Measurements from ENCODE around the gene GMPPA. TPM values are rescaled to one million over a fixed set of nuclear protein-coding genes. Genes with fewer than 3 reads are reported as not detected.

Gene GMPPA
- 40.0 and 47.8 TPM in 2 replicates for total RNA-seq (2014; rRNA removed; shearing (Covaris generic))
- polyA plus RNA-seq (2015; cell fraction: cytosol; rRNA removed) = 30.3 and 32.2 TPM in 2 replicates
- 57.6 and 61.8 TPM in 2 replicates for polyA plus RNA-seq (2015; cell fraction: nucleus; rRNA removed)

DNA sequence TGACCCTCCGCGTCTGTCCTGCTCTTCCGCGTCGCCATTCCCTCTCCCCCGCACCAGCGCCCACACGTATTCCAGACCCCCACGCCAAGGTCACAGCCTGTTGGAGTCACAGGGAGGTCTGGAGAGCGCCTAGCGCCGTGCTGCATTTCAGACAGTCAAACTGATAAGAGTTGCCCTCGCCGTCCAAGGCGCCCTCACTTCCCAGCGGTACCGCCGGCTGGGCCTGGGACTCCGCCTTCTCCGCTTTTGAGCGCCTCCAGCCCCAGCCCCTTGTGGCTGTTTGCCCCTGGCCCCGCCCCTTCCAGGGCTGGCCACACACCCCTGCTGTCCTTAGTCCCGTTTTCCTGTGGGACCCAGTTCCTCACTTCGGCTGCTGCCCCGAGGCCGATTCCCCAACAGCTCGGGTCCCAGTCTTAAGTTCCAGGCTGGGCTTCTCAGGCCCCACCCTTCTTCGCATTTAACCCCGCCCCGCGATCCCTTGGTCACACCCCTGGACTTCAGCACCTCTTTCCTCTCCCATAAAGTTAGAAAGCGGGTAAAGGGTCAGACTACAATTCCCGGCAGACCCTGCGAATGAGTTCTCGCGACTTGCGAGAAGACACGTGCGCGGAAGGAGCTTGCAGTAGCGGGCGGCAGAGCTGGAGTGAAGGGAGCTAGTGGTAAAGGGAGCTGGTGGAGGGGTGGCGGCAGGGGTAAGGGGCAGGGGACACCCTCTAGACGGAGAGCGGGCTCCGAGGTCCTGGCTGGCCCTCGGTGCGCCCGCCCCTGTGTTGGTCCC, at the start of gene GMPPA:
Gene GMPPA (plus strand): TSS at position 612 of the 778 bp plus-strand sequence. CDS start 1,085 bp downstream, outside the sequence.
- peak; percentile 99 for DNase-seq (ENCODE audit: low read depth)

- no peak for DNase-seq (ENCODE audit: low read depth)
These were observed 49.1 kb upstream of the GMPPA start for GRCh38 chr2:219449609-219450008.

GRCh38 chr2:219451661-219452360, 46.9 kb upstream of the GMPPA start:
- no peak for DNase-seq (ENCODE audit: low read depth)

DNA sequence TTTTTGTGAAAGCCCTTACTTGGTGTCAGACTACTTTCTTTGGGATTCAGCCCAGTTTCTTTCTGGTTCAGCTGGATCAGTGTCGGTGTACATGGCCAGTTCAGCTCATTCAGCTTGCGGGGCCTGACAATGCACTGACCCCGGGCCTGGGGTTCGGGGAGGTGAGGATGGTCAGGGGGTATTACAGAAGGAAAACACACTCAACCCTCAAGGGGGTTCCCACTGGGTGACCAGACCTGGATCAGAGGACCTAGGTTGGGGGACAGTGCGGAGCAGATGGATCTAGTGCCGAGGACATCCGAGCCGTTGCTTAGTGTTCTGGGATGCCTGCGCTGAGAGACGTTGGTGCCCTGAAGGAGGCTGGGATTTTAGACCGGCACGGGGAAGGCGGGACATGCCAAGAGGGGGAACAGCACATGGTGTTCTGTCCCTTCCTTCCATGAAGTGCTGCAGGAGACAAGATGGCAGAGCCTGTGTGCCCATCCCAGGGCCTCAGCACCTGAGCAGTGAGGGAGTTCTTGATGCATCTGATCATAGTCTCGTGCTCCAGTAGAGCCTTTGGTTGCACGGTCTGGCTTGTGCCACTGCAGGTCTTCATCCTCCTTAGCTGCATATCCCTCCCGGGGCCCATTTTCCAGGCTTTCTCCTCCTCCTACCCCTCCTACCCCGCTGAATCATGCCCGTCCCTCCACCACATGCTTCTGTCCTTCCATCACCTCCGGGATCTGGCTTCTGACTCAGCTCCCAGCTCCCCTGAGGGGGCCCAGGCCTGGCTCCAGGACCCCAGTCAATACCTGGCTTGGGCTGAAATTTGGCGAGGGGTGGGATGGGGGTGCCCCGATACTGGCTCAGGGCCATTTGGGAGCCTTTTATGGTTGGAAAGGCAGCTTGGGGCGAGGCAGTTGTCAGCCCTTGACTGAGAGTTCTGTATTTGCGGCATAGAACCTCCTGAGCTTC, 46.1 kb upstream of the GMPPA start:
- DNase-seq (ENCODE audit: low read depth) = peak; percentile 95

GRCh38 chr2:219453671-219454590, 44.8 kb upstream of the GMPPA start:
- peak; percentile 89 for DNase-seq (ENCODE audit: low read depth)

DNA sequence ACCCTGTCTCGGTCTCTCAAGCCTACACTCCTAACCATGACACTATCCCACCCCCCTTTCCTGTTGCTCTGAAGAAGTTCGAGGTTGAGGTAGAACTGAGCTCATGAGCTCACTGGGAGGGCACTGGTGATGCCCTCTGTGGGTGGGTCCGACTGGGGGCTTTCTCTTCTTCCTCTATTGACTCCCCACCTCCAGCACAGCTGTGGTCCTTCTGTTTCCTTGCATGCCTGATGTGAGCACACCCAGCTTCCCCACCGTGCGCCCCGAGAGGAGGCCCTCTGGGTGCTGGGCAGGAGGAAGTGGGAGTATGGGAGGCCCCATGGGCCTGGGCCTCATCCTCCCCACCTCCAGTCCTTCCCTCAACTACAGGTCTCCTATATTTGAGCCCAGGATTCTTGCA, 43.1 kb upstream of the GMPPA start:
- DNase-seq (ENCODE audit: low read depth) = no peak

GRCh38 chr2:219457784-219458369, 40.8 kb upstream of the GMPPA start:
- DNase-seq (ENCODE audit: low read depth) = peak; percentile 32

DNA sequence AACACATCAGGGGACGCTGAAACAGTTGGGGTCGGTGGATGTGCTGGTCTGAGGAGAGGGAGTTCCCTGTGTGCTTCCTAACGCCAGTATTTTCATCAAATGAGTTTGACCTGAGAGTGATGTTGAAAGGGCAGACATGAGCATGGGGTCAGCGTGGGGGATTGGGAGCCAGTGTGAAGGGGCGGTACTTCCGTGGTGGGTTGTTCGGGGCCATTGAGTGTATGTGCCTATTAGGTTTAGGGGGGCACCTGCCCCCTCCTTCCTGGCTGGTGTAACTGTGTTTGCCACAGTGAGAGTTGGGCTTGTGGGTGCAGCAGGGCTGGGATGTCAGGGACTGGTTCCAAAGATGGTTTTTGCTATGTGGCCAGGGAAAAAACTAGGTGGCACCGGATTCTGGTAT, 39.7 kb upstream of the GMPPA start:
- no peak for DNase-seq (ENCODE audit: low read depth)

- peak; percentile 48 for DNase-seq (ENCODE audit: low read depth)
These were observed 39.0 kb upstream of the GMPPA start for GRCh38 chr2:219459460-219460311.

DNA sequence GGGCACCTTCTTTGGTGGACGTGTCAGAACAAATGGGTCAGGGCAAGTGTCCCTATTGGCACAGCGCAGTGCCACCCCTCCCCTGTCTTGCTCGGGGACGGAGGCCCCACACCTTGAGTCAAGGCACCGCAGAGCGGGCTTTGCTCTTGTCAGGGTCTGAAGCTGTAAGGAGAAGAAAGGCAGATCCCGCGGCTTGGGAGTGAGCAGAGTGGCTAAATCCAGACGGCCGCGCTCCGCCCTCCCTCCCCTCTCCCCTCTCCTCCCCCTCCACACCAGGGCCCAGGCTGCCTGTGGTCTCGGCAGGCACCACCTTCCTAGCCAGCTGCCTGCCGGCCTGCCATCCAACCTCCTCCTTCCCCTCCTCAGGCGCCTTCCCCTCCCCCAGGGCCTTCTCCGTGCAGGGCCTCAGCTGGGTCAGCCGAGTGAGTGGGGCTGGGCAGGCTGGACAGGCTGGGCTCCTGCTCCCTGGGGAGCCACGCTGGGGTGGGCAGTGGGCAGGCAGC, 38.2 kb upstream of the GMPPA start:
- no peak for DNase-seq (ENCODE audit: low read depth)

GRCh38 chr2:219461047-219461514, 37.6 kb upstream of the GMPPA start:
- no peak for DNase-seq (ENCODE audit: low read depth)

DNA sequence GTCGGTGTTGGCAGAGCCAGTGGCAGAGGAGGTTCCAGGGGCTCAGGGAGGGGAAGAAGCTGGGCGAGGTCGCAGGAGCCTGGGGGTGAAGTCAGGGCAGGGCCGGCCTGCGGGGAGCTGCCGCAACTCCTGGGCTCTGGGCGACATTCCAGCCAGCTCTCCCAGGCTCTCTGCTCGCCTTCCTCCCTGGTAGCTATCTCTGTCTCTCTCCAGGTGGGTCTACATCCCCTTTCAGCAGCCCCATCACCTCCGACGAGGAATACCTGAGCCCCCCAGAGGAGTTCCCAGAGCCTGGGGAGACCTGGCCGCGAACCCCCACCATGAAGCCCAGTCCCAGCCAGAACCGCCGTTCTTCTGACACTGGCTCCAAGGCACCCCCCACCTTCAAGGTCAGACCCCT, 37.0 kb upstream of the GMPPA start:
- no peak for DNase-seq (ENCODE audit: low read depth)

DNA sequence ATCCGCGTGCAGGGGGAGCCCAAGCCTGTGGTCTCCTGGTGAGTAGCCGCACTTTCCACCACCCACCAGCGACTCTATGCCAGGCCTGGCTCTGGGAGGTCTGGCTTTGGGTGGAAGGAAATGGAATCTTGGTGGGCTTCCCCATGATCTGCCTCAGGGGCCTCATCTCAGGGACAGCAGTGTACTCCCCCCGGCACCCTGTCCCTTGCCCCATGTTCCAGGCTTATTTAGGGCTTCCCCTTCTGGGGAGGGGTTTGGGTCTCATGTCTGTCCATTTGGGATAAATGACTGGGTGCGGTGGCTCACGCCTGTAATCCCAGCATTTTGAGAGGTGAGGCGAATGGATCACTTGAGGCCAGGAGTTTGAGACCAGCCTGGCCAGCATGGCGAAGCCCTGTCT, 36.3 kb upstream of the GMPPA start:
- no peak for DNase-seq (ENCODE audit: low read depth)

GRCh38 chr2:219464286-219465032, 34.2 kb upstream of the GMPPA start:
- DNase-seq (ENCODE audit: low read depth) = no peak

- no peak for DNase-seq (ENCODE audit: low read depth)
These were observed 32.8 kb upstream of the GMPPA start for GRCh38 chr2:219465659-219466561.

DNA sequence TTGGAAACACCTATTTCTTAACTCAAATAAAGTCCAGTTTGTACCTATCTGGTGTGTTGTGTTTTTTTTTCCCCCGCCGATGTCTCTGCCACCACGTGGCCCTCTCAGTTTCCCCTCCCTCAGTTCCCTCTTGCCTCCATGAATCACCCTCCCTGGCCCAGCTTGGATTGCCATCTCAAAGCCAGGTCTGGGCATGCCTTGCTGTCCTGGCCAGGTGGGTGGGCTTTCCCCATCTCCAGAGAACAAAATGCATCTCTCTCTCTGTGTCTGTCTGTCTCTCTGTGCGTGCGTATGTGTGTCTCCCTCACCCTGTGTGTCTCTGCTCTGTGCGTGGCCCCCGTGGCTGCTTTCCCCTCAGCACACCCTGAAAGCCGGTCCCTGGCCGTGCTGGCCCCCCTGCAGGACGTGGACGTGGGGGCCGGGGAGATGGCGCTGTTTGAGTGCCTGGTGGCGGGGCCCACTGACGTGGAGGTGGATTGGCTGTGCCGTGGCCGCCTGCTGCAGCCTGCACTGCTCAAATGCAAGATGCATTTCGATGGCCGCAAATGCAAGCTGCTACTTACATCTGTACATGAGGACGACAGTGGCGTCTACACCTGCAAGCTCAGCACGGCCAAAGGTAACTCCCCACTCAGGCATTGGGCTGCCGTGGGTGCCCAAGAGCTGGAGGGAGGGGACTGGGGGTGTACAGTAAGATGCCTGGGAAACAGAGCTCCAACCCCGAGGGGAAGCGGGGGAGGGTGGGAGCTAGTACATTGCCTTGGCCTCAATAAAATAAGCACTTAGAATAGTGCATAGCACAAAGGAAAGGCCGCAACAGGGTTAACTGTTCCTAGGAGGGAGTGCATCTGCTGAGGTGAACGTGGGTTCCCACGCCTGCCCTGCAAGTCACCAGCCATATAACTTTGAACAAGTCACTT, 31.6 kb upstream of the GMPPA start:
- DNase-seq (ENCODE audit: low read depth) = no peak
